HEK293 (cell line): ENCODE results near the gene SNAPIN.
A peak's percentile ranks its signal among the peaks of the same experiment; 100 is the strongest.

Experiments used
- CTCF ChIA-PET: fragments of 350-600 bp; formaldehyde crosslinking; extraction: SDS; loops from one replicate; lab custom pipeline; 2021; ENCODE audit warnings: antibody characterized with exemption; lab: Yijun Ruan, JAX
- POLR2A ChIA-PET: fragments of 300-600 bp; formaldehyde crosslinking; extraction: SDS; loops from one replicate; lab custom pipeline; 2020; ENCODE audit warnings: antibody characterized with exemption, inconsistent platforms; lab: Yijun Ruan, JAX
- H3K27ac ChIP-seq: fragments of 200-500 bp; sonication (Bioruptor generic); 2 replicates; pipeline ENCODE4 v1.5.1; 2014; ENCODE audit warnings: low read depth, low read length, control low read depth, inconsistent platforms; ENCODE audit errors: extremely low read depth
- H3K36me3 ChIP-seq, 2 experiments: fragments of 200-500 bp in 1 of 2; sonication (Bioruptor generic) in 1 of 2; 1 replicate in 1 of 2; 2 replicates in 1 of 2; pipeline ENCODE4 v1.5.1; 2014 to 2017; ENCODE audit warnings: inconsistent platforms in 2 of 2, low read length in 2 of 2; ENCODE audit not compliant: control insufficient read depth in 2 of 2, insufficient read depth in 1 of 2
- H3K4me1 ChIP-seq: fragments of 200-500 bp; sonication (Bioruptor generic); 2 replicates; pipeline ENCODE4 v1.5.1; 2014; ENCODE audit warnings: mild to moderate bottlenecking, low read length, inconsistent platforms; ENCODE audit not compliant: control insufficient read depth, insufficient read depth
- H3K4me3 ChIP-seq: 2 replicates; pipeline ENCODE4 v1.5.1; 2011; ENCODE audit warnings: low read depth, mild to moderate bottlenecking, control low read depth, low read length, moderate library complexity
- H3K9me3 ChIP-seq: fragments of 200-500 bp; sonication (Bioruptor generic); 2 replicates; pipeline ENCODE4 v1.5.1; 2014; ENCODE audit warnings: low read depth, low read length, inconsistent platforms; ENCODE audit not compliant: control insufficient read depth, insufficient read depth
- ATF2 ChIP-seq: fragments of 450-650 bp; formaldehyde crosslinking; IDR thresholded peaks from 2 replicates; pipeline ENCODE4 v1.5.1; 2016; ENCODE audit warnings: missing biosample characterization, missing genetic modification characterization, low read depth
- EGR2 ChIP-seq: fragments of 450-650 bp; formaldehyde crosslinking; IDR thresholded peaks from 2 replicates; pipeline ENCODE4 v1.5.1; 2016; ENCODE audit warnings: low read depth, missing biosample characterization, missing genetic modification characterization
- GLIS1 ChIP-seq: fragments of 450-650 bp; formaldehyde crosslinking; IDR thresholded peaks from 2 replicates; pipeline ENCODE4 v1.5.1; 2016; ENCODE audit warnings: missing biosample characterization, missing genetic modification characterization
- GLIS2 ChIP-seq: fragments of 450-650 bp; formaldehyde crosslinking; IDR thresholded peaks from 2 replicates; pipeline ENCODE4 v1.5.1; 2016; ENCODE audit warnings: missing biosample characterization, missing genetic modification characterization
- HIC1 ChIP-seq: fragments of 450-650 bp; formaldehyde crosslinking; IDR thresholded peaks from 2 replicates; pipeline ENCODE4 v1.5.1; 2016; ENCODE audit warnings: missing biosample characterization, missing genetic modification characterization
- OSR2 ChIP-seq: fragments of 450-650 bp; formaldehyde crosslinking; IDR thresholded peaks from 2 replicates; pipeline ENCODE4 v1.5.1; 2016; ENCODE audit warnings: missing biosample characterization, missing genetic modification characterization
- TSHZ1 ChIP-seq: fragments of 450-650 bp; formaldehyde crosslinking; IDR thresholded peaks from 2 replicates; pipeline ENCODE4 v1.5.1; 2016; ENCODE audit warnings: missing biosample characterization, missing genetic modification characterization, borderline replicate concordance
- ZBTB49 ChIP-seq: fragments of 450-650 bp; formaldehyde crosslinking; IDR thresholded peaks from 2 replicates; pipeline ENCODE4 v1.5.1; 2016; ENCODE audit warnings: missing biosample characterization, missing genetic modification characterization, low read depth
- ZFHX2 ChIP-seq: fragments of 450-650 bp; formaldehyde crosslinking; conservative IDR thresholded peaks from 2 replicates; pipeline ENCODE4 v1.5.1; 2016; ENCODE audit warnings: missing biosample characterization, missing genetic modification characterization
- ZIC2 ChIP-seq: fragments of 450-650 bp; formaldehyde crosslinking; IDR thresholded peaks from 2 replicates; pipeline ENCODE4 v1.5.1; 2016; ENCODE audit warnings: missing biosample characterization, missing genetic modification characterization
- ZNF211 ChIP-seq: fragments of 450-650 bp; formaldehyde crosslinking; IDR thresholded peaks from 2 replicates; pipeline ENCODE4 v1.5.1; 2016; ENCODE audit warnings: low read depth, missing biosample characterization, missing genetic modification characterization
- ZNF223 ChIP-seq: fragments of 450-650 bp; formaldehyde crosslinking; IDR thresholded peaks from 2 replicates; pipeline ENCODE4 v1.5.1; 2016; ENCODE audit warnings: missing biosample characterization, missing genetic modification characterization
- ZNF341 ChIP-seq: fragments of 450-650 bp; formaldehyde crosslinking; IDR thresholded peaks from 2 replicates; pipeline ENCODE4; 2016; ENCODE audit warnings: low read depth, missing biosample characterization, missing genetic modification characterization
- ZNF433 ChIP-seq: fragments of 450-650 bp; formaldehyde crosslinking; IDR thresholded peaks from 2 replicates; pipeline ENCODE4 v1.5.1; 2016; ENCODE audit warnings: missing biosample characterization, missing genetic modification characterization, low read depth
- ZNF529 ChIP-seq: fragments of 450-650 bp; formaldehyde crosslinking; IDR thresholded peaks from 2 replicates; pipeline ENCODE4 v1.5.1; 2017; ENCODE audit warnings: missing genetic modification characterization, missing biosample characterization; ENCODE audit not compliant: insufficient replicate concordance
- ZNF624 ChIP-seq: fragments of 450-650 bp; formaldehyde crosslinking; IDR thresholded peaks from 2 replicates; pipeline ENCODE4 v1.5.1; 2017; ENCODE audit warnings: missing biosample characterization, missing genetic modification characterization
- ZNF645 ChIP-seq: fragments of 450-650 bp; formaldehyde crosslinking; IDR thresholded peaks from 2 replicates; pipeline ENCODE4; 2016; ENCODE audit warnings: missing biosample characterization, missing genetic modification characterization
- ZNF707 ChIP-seq: fragments of 450-650 bp; formaldehyde crosslinking; IDR thresholded peaks from 2 replicates; pipeline ENCODE4 v1.5.1; 2016; ENCODE audit warnings: missing biosample characterization, missing genetic modification characterization
- ZNF792 ChIP-seq: fragments of 450-650 bp; formaldehyde crosslinking; IDR thresholded peaks from 2 replicates; pipeline ENCODE4 v1.5.1; 2016; ENCODE audit warnings: missing biosample characterization, missing genetic modification characterization
- ZNF837 ChIP-seq: fragments of 450-650 bp; formaldehyde crosslinking; IDR thresholded peaks from 2 replicates; pipeline ENCODE4 v1.5.1; 2016; ENCODE audit warnings: missing biosample characterization, missing genetic modification characterization

SNAPIN gene

GRCh38 chr1:153628638-153629342 lies 29.7 kb upstream of the SNAPIN start:
- TF ChIP-seq EGR2 (peak; percentile 49; the same call in 1 of the 2 replicates), GLIS2 (tag by site-specific recombination) (peak; percentile 19; the same call in 1 of the 2 replicates), HIC1 (tag by site-specific recombination) (0 out of 2 replicates have a peak, but pooled peaks have one; percentile 38), ZNF645 (tag by site-specific recombination) (no peak), ZNF837 (tag by site-specific recombination) (no peak), ZNF792 (no peak), ZFHX2 (tag by site-specific recombination) (peak; percentile 61), ZNF624 (no peak), ZIC2 (tag by site-specific recombination) (peak; percentile 81), OSR2 (tag by site-specific recombination) (no peak), ZNF211 (no peak), TSHZ1 (tag by site-specific recombination) (no peak), ZNF707 (tag by site-specific recombination) (no peak), ZBTB49 (tag by site-specific recombination) (no peak), ZNF433 (no peak), ATF2 (tag by site-specific recombination) (no peak), ZNF223 (no peak), GLIS1 (tag by site-specific recombination) (peak; percentile 75), ZNF529 (tag by site-specific recombination) (no peak), ZNF341 (peak; percentile 43; the same call in 1 of the 2 replicates)
- H3K4me3 ChIP-seq: no peak overlapping the region
- CTCF ChIA-PET: interaction anchor here (0.7 to 7.4 kb wide), 12 partner anchors 10 to 276 kb away, joined by 4 to 54 read pairs (median 17); partner anchors contain the start of genes S100A14 and S100A16
- no peaks in the 10 kb centered on the region for H3K9me3 ChIP-seq
- no peak overlapping the region for H3K27ac ChIP-seq
- POLR2A ChIA-PET: interaction anchor here (1.9 to 2.9 kb wide), 4 partner anchors 16 to 43 kb away, joined by 11 to 24 read pairs (median 16); partner anchors contain the start of genes S100A16 and SNAPIN
- H3K36me3 ChIP-seq: peaks cover 0 to 20% of the 10 kb centered on the region in 2 experiments; a peak in 2 of 3 replicates
- 0 out of 2 replicates have a peak, but pooled peaks cover 3% of the 10 kb centered on the region for H3K4me1 ChIP-seq
